Fibroblast of mammary gland (primary cell): ENCODE measurements around the gene ZSCAN30.
"Not testable (repeated sequence)": the region's sequence is repeated elsewhere in the genome, so short reads cannot be mapped to it uniquely, and the experiment has no call there.

Experiments used
- DNase-seq: peaks from one replicate; pipeline ENCODE4 v3.0.0-alpha.2; 2010; ENCODE audit warnings: low read depth
- H3K4me3 ChIP-seq: 2 replicates; pipeline ENCODE4 v1.5.1; 2011; ENCODE audit warnings: low read depth, mild to moderate bottlenecking, low read length, moderate library complexity; ENCODE audit not compliant: control insufficient read depth
- CTCF ChIP-seq: conservative IDR thresholded peaks from 2 replicates; pipeline ENCODE4 v1.5.1; 2011; ENCODE audit warnings: low read depth, low read length, inconsistent platforms; ENCODE audit not compliant: control insufficient read depth, insufficient read depth

The ZSCAN30 gene

GRCh38 chr18:35227254-35227653, 62.8 kb downstream of the ZSCAN30 start:
- no peak for TF ChIP-seq CTCF
- H3K4me3 ChIP-seq = no peak overlapping the region
- peak; percentile 32 for DNase-seq

- DNase-seq = no peak
- no peak overlapping the region for H3K4me3 ChIP-seq
- no peak for TF ChIP-seq CTCF
Measured at GRCh38 chr18:35223797-35224196, 66.2 kb downstream of the ZSCAN30 start.

- H3K4me3 ChIP-seq = no peak overlapping the region
- TF ChIP-seq CTCF = no peak
- no peak for DNase-seq
Measured at GRCh38 chr18:35220424-35220823, 69.6 kb downstream of the ZSCAN30 start.

- not testable (repeated sequence) for H3K4me3 ChIP-seq
- DNase-seq = peak; percentile 42
Measured at GRCh38 chr18:35219331-35219730, 70.7 kb downstream of the ZSCAN30 start.

GRCh38 chr18:35216611-35217010, 73.4 kb downstream of the ZSCAN30 start:
- not testable (repeated sequence) for DNase-seq, H3K4me3 ChIP-seq

- no peak overlapping the region for H3K4me3 ChIP-seq
- TF ChIP-seq CTCF = no peak
- no peak for DNase-seq
Measured at GRCh38 chr18:35215026-35215425, 75.0 kb downstream of the ZSCAN30 start.

GRCh38 chr18:35205746-35206458, 84.1 kb downstream of the ZSCAN30 start:
- not testable (repeated sequence) for H3K4me3 ChIP-seq, DNase-seq

- H3K4me3 ChIP-seq = no peak overlapping the region
- no peak for DNase-seq
- no peak for TF ChIP-seq CTCF
Measured at GRCh38 chr18:35205199-35205712, 84.8 kb downstream of the ZSCAN30 start.
